Measurements from ENCODE around the gene RNLS.

RNLS gene

DNA sequence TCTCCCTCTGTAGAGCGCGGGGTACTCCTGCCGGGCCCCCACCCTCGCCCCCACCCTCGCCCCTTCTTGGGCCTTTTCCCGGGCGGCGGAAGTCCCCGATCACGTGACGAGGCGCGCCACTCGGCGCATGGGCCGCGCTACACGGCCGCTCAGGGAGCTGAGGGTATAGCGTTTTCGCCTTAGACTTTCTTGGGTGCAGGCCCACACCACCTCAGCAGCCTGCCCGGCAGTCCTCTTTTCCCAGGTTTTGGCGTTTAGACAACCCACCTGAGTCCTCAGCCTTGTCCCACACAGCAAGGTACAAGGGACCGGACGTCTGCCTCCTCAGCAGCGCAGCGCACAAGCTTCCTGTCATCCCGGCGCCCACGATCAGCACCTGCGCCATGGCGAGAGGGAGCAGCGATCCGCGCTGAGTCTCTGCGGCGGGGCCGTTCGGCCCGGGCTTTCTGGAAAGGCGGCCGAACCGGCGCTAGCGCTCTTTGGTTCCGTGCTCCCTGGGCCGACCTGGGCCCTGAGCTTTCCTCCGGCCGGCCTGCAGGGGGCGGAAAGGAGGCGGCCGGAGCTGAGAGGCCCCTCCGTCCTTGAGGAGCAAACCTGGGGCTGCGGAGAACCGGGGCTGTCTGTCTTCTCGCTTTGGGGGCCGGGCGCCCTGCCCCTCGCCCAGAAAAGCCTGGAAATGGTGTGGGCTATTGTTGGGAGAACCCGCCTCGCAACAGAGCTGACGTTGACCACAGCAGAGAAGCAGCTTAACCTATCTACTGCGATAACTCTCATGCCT, at the start of gene RNLS:
TSS of gene RNLS (minus strand) at position 513 of the 778 bp plus-strand sequence.
- in situ Hi-C loops (cut with MboI; ENCODE audit: low sequenced_read_pairs): no loop called here

DNA sequence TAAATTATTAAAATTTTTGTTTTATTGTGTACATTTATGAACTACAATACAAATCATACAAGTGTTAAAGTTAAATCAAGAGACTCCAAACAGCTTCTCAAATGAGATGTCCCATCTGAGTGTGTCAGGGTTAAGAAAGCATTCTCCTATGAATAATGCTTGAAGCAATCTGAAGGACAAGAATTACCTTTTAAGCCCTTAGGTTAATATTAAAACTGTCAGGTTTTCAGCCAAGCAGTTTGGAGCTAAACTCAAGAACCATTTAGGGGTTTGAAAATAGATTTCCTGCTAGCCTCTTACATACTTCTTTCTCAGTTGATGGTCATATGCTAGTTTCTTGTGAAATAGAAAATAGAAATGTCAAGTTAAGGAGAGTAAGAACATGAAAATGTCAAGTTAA, 41.7 kb upstream of the RNLS start:
- in situ Hi-C loops (cut with MboI; ENCODE audit: low sequenced_read_pairs): no loop called here

DNA sequence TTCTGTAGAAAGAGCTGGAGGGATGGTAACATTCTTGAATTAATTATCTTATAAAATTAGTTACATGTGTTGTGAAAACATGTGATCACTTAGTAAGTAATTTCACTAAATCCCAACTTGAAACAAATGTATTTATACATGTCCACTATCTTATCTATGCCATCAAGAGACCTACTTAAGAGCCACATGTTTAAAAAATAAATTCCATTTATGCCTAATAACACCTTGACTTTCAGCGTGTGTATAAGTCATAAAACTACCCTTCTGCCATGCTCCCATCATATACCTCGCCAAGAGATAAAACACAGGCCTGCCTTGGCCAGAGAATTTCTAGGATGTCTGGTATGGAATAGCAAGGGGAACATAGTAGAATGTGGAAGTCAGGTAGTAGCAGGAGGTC, 40.7 kb upstream of the RNLS start:
- in situ Hi-C loops (cut with MboI; ENCODE audit: low sequenced_read_pairs): no loop called here

DNA sequence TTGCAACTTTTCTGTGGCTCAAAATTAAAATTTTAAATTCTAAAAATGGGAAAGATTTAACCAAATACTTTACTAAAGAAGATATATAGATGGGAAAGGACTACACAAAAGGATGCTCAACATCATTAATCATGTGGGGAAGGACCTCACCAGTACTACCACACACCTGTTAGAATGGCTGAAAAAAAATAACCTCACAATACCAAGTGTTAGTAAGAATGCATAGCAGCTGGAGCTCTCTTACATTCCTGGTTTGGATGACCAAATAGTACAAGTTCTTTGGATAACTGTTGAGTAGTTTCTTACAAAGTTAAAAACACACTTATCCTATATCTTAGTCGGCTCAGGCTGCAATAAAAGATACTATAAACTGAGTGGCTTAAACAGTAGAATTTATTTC, 37.3 kb upstream of the RNLS start:
- in situ Hi-C loops (cut with MboI; ENCODE audit: low sequenced_read_pairs): no loop called here

DNA sequence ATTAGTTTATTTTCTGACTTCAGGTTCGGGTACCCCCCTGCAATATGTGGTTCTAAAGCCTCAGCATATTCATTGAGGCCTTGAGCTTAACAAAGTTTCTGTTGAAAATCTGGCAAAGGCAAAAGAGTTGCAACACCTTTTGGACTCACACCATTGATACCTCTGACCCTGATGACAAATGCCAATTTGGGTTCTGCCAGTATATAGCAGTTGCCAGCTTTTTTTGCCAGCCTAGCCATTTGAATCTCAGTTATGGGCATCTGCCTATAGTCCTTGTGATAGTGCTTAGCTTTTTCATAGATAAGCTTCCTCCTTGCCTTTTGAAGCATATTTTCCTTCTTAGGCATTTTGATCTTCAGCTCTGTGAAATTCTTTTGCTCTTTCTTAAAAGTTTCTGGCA, 35.4 kb upstream of the RNLS start:
- in situ Hi-C loops (cut with MboI; ENCODE audit: low sequenced_read_pairs): no loop called here

DNA sequence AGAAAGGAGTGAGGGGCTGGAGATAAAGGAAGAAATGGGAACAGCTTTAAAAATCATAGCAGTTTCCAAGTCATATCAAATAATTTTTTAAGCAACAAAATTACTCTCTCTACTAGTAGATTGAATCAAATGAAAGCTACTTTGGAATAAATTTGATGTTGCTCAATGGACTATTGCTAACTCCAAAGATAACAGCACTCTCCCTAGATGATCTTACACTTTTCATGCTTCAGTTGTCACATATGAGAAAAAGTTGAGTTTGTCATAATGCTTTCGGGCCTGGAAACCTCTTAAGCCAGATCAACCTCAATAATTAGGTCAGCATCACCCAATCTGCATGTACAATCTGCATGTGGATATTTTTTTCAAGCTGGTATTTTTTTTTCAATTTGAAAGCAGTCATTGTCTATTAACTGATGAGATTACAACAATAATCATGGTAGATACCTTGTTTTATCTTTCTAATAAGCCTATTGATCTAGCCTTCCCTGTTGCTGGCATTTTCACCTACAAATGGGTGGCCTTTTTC, 34.7 kb upstream of the RNLS start:
- in situ Hi-C loops (cut with MboI; ENCODE audit: low sequenced_read_pairs): no loop called here

DNA sequence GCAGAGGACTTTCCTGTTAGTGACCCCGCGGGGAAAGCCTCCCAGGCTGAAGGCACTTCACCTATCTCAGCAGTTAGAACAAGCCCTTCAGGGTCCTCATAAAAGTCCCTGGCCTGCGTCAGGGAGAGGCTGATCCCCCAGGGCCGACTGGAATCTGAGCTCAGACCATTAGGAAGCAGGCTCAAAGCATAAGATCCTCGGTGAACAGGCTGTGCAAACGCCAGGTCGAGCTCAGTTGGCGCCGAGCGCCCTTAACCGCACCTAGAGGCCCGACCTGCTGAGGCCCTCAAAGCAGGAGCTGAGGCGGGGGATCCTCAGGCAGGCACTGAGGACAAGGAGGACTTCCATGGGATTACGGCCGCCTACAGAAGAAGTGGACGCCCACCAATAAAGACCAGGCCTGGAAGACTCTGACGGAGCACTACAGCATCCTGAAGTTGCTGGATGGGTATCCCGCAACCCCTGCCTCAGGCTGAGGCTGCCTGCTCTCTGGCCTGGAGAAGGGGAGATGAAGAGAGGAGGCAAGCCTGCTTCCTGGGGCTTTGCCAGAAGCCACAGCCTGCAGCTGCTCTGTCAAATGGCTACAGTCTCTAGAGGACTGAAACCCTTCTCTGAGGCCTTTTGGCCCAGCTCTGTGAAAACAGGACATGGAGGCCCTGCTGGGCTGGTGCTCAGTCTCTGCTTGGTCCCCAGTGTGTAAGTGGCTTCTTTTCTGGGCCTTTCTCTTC, 33.3 kb upstream of the RNLS start:
- in situ Hi-C loops (cut with MboI; ENCODE audit: low sequenced_read_pairs): no loop called here

DNA sequence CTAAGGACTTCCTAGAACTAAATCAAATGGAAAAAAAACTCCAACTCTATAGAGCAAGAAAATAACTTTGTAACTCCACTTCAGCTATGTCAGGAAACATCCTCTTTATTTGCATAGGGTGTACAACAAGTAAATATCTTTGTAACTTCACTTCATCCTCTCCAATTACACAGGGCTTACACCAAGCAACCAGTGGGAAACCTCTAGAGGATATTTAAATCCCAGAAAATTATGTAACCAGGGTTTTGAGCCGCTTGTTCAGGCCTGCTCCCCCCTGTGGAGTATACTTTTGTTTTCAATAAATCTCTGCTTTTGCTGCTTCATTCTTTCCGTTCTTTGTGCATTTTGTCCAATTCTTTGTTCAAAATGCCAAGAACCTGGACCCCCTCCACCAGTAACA, 25.7 kb upstream of the RNLS start:
- in situ Hi-C loops (cut with MboI; ENCODE audit: low sequenced_read_pairs): no loop called here

DNA sequence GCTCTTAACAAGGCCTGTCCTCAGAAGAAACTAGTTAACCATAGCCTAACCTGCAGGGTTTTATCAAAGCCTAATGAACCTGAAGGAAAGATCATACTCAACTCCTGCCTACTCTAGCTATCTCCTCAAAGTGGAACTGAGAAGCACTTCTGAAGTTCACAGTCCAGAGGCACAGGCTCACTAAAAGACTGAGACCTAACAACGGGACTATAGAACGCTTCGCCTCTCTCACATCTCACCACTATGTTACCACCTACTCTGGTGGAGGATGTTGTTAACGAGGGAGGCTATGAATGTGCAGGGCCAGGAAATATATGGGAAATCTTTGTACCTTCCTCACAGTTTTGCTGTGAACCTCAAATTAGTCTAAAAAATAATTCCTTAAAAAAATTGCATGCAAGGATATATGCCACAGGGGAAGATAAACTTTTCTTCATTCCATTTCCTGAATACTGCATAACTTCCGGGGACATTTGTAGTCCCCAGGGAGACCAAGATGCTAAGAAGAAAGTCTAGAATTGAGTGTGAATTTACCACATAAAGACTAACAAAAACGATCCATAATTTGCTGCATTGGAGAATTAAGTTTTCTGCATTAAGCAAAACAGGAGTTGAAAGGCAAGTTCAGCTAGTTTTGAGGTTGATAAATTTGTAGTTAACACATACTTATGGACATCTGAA, 25.1 kb upstream of the RNLS start:
- in situ Hi-C loops (cut with MboI; ENCODE audit: low sequenced_read_pairs): no loop called here

DNA sequence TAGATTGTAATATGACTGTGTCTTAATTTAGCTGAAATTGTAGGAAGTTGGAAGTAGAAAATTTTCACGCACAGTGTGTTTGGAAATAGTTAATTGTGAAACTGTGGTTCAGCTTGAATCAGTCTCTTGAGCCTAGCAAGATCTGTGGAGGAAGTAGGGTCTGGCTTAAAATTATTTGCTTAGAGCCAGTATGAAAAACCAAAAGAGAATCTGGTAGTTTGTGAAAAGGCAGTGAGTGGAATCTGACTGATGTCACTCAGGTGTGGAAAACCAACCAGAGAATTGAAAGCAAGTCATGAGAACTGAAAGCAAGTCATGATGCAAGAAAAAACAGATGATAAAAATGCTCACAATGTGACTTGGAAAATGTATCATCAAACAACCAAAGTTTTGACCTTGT, 14.9 kb upstream of the RNLS start:
- in situ Hi-C loops (cut with MboI; ENCODE audit: low sequenced_read_pairs): no loop called here

DNA sequence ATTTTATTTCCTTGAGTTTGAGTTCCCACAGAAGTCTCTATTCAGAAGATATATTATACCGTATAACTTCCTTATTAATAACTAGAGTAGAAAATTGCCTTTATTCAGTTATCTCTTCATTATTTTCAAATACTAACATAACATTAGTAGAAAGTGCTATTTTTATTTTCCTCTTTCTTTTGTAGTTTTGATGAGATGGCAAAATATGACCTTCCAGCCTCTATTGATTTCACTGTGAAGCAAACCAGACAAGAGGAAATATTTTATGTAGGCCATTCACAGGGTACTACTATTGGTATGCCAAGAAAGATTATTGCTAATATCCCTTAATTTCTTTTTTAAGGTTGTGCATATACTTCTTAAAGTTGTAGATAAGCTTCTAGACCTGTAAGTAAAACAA, 11.4 kb upstream of the RNLS start:
- in situ Hi-C loops (cut with MboI; ENCODE audit: low sequenced_read_pairs): no loop called here

DNA sequence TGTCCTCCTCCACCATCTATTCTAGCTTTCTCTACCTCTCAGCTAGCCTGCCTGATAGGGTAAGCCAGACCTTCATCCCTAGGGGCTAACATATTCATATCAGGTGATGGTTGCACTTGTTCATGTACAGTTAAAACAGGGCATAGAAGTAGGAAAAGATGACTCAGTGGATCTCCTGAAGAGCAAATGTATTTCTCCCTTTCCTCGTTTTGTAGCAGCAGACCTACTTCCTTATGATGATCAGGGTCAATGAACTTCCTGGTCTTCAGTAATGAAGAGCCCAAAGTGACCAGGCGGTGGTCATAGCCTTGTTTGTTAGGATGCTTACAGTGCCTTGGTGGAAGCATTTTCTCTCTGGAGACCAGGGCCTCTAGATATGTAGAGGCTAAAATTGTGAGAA, 9.8 kb upstream of the RNLS start:
- in situ Hi-C loops (cut with MboI; ENCODE audit: low sequenced_read_pairs): no loop called here

DNA sequence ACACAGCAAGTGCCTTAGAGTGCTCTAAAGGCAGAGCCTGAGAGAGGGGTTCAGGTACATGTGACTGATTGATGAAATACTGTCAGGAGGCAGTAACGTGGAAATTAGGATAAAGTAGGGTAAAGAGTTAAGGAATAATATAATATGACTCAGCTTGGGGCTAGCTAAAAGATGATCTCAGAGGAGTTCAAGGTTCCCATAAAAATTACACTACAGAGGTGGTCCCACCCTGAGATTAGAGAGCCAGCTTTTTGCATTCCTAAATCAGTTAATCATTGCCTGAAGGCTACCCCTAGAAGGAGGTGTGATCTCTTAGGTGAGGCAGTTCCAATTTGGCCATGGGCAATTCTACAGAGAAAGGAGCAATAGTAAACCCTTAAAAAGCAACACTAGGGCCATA, 9.3 kb upstream of the RNLS start:
- in situ Hi-C loops (cut with MboI; ENCODE audit: low sequenced_read_pairs): no loop called here

DNA sequence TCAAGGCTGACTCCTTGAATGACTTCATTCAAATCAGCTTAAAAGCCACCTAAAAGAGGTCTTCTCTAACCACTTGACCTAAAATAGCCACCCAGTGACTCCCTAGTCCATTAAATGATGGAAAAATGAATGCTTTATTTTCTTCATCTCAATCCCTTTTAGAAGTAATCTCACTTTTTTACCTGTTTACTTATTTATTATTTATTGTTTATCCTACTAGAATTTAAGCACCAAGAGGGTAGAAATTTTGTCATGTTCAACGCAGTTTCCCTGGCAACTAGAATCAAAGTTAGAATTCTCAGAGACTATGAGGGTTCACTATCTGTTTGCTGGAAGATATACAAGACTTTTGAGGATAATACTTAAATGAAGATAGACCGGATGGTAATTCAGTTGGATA, 3.3 kb upstream of the RNLS start, which contains the start of gene LIPJ:
TSS of gene LIPJ (plus strand) at position 301 of the 400 bp plus-strand sequence. CDS start 3,926 bp downstream, outside the sequence.
- in situ Hi-C loops (cut with MboI; ENCODE audit: low sequenced_read_pairs): no loop called here

DNA sequence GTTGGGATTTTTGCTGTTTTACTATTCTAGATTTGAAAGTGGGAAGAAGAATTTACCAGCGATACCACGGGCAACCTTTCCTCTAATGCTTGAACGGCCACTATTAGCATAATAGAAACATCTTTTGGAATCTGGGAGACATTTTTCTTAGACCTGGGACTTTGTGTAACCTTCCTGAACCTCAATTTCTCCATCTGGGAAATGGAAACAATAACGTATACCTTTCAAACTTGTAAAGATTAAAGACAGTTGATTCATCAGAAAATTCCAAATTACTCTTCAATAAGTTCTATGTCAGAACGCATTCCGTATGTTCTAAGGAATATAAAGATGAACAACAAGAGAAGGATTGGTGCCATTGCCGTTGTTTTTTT, 453 bp upstream of the RNLS start:
- in situ Hi-C loops (cut with MboI; ENCODE audit: low sequenced_read_pairs): no loop called here

DNA sequence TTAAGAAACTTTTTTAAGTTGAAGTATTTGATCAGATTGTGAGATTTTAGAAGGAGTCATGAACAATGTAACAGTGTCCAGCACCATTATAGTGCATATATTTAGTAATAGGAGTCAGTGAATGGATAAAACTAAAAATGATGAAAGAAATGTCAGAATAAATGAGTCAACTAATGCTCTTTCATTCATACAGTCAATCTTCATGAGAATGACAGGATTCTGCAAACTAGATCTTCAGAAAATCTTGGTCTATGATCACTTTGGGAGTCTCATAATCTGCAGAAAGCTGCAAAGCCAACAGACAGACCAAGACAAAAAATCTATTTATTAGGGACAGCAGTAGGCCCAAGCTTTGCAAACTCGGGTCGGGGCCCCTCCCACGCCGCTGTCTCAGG, 710 bp downstream of the RNLS start:
- in situ Hi-C loops (cut with MboI; ENCODE audit: low sequenced_read_pairs): no loop called here

DNA sequence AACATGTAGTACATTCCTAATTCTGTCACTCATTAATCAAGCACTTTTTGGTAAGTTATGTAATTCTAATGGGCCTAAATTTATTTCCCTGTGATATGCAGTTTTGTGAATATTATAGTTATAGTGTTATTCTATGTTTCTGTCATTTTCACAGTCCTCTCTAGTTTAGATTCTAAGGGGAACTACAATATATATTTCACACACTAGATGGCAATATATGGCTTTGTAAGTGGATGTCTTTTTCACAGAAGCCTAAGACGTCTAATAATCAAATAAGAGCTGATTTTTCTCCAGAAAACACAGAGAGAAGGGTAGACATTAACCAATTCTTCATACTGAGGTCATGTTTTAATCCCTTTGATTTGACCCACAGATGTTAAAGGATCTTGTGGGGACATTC, 18.0 kb downstream of the RNLS start:
- in situ Hi-C loops (cut with MboI; ENCODE audit: low sequenced_read_pairs): no loop called here

DNA sequence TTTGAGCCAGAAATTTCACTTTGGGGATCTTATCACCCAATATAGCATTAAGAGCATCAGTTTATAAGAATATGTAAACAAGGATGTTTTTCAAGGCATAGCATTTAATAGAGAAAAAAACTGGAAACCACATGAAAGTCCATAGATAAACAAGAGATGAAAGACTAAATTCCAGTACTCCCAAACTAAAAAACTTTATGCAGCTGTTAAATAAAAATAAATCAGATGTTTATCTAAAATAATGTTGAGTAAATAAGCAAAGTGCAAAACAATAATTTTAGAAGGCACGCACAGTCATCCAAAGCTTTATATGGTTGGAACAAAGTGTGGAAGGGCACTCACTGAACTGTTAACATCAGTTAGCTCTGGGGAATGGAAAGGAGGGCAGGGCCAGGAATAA, 21.0 kb downstream of the RNLS start:
- in situ Hi-C loops (cut with MboI; ENCODE audit: low sequenced_read_pairs): no loop called here

DNA sequence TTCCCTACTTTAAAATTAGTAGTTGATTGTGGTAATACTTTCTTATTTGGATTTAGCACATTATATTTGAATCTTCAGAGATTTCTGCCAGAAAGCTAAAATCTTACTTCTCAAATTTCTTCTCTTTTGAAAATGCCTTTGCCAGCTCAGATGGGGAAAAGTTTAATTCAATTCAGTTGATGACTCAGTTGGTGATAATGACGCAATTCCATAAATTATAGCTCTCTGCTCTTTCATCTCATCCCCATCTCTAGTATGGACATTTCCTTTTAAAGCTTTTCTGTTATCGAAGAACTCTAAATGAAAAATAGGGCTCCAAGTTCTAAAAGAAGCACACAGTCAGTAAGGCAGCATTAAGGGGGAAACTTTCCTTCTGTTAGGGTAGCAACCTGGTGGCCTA, 25.5 kb downstream of the RNLS start:
- in situ Hi-C loops (cut with MboI; ENCODE audit: low sequenced_read_pairs): no loop called here

DNA sequence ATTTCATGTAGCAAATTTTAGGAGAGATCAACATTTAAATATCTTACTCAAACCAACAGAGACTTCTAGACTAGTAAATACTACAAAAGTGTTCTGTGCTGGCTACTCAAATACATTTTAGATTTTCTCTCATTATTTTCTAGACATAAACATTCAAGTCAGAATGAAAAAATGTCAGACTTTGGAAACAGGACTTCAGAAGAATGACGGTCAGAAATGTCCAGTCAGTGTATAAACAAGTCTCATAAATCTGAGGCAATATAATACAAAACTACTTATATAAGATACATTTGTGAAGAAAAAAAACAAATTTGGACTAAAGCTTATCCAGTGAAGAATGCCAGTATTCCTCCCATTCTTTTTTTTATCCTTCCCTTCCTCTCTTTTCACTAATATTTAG, 25.9 kb downstream of the RNLS start:
- in situ Hi-C loops (cut with MboI; ENCODE audit: low sequenced_read_pairs): no loop called here

DNA sequence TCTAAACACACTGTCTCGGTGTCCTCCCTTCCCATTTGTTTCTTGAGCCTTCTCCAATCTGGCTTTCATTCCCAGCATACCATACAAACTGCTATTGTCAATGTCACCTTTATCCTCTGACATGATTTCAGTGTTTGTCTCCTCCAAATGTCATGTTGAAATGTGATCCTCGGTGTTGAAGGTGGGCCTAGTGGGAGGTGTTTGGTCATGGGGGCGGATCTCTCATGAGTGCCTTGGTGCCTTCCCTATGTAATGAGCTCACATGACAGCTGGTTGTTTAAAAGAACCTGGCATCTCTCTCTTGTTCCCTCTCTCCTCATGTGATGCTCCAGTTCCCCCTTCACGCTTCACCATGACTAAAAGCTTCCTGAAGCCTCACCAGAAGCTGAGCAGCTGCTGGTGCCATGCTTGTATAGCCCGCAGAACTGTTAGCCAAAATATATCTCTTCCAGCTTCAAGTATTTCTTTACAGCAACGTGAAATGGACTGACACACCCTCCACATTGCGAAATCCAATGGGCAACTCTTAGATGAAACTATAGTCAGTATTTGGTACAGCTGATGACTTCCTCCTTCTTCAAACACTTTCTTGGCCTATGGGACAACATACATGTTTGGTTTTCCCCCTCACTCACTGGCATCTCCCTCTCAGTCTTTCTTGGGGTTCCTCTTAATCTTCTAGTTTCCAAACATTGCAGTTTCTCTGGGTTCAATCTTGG, 27.8 kb downstream of the RNLS start:
- in situ Hi-C loops (cut with MboI; ENCODE audit: low sequenced_read_pairs): no loop called here

Measured in hTERT RPE-1 (cell line).